GM19328 (cell line): ENCODE data around the gene BTBD1.

Experiments
- ATAC-seq: cut with Tn5 transposase; IDR thresholded peaks from one replicate; pipeline ENCODE4 v1.9.1; 2021; ENCODE audit warnings: mild to moderate bottlenecking, moderate library complexity; ENCODE audit not compliant: unreplicated experiment

The BTBD1 gene

GRCh38 chr15:83066734-83067637 lies at the start of gene BTBD1:
BTBD1 (minus strand) TSS chr15:83067252; CDS start chr15:83067151, 101 bp downstream.
- peak; percentile 80 for ATAC-seq

DNA sequence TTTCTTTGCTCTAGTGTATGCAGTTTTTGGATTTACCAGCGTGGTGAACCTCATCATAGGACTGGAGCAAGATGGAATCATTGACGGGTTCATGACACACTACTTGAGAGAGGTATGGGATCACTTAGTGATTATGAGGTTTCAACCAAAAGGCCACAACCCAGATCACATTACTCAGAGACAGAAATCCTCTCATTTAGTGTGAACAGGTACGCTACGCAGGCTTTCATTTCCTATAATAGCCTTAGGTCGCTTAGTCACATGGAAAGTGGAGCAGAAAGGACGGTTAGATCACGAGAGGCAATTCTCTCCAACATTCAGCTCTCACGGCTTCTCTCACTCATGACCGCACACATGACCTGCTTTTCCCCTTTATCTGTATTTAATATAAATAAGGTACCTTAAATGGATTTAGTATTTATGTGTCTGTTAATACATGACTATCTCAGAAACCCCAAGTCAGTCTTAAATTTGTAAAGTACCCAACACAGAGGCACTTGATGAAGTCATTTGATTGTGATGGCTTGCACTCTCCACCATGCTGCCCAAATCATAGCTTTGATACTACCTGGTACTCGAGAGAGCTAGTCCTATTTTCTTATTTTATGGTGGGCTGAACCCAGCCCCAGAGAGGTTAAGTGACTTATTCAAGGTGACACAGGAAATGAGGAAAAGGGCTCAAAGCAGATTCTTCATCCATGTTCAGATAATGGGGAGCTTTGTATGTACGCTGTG lies 48.9 kb upstream of the BTBD1 start:
- peak; percentile 53 for ATAC-seq

- ATAC-seq, result no peak
Measured at GRCh38 chr15:83115410-83115809, 48.4 kb upstream of the BTBD1 start.

DNA sequence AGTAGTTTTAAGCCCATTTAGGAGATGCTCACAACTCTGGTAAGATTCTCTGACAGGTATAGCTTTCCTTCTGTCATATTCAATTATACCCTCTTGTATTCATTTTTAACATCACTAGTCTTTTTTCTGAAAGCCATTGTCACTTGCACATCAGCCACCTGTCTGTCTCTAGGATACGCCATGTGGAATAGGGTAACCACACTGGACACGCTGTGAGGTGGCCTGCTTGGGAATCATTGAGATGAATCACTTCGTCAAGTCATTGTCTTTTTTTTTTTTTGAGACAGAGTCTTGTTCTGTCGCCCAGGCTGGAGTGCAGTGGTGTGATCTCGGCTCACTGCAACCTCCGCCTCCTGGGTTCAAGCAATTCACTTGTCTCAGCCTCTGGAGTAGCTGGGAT lies 47.8 kb upstream of the BTBD1 start:
- no peak for ATAC-seq

GRCh38 chr15:83113881-83114674 lies 47.0 kb upstream of the BTBD1 start:
- ATAC-seq, result no peak

DNA sequence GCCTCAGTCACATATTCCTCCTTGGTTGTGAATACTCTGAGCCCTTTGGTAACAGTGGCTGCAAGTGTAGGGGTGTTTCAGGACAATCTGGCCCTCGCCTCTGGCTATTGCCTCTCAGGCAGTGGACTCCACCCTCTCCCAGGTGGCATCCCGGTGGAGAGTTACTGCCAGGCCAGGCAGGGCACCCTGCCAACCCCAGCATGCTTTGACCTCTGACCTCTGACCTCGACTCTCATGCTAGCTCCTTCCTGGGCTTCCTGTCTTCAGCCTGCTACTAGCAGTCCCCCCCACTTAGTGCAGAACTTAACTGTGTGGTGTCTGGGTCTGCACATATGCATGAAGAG lies 45.9 kb upstream of the BTBD1 start:
- no peak for ATAC-seq

GRCh38 chr15:83112233-83112955 lies 45.3 kb upstream of the BTBD1 start:
- no peak for ATAC-seq

DNA sequence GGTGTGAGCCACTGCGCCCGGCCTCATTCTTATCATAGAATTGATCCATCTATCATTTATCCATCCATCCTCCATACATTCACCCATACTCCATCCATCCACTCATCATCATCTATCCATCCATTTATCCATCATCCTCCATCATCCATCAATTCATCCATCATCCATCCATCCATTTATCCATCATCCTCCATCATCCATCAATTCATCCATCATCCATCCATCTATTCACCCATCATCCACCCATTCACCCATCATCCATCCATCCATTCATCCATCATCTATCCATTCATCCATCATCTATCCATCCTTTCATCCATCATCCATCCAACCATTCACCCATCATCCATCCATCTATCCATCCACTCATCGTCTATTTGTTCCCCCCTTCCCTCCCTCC lies 44.1 kb upstream of the BTBD1 start:
- ATAC-seq, result no peak

- no peak for ATAC-seq
Measured at GRCh38 chr15:83110381-83110780, 43.3 kb upstream of the BTBD1 start.

DNA sequence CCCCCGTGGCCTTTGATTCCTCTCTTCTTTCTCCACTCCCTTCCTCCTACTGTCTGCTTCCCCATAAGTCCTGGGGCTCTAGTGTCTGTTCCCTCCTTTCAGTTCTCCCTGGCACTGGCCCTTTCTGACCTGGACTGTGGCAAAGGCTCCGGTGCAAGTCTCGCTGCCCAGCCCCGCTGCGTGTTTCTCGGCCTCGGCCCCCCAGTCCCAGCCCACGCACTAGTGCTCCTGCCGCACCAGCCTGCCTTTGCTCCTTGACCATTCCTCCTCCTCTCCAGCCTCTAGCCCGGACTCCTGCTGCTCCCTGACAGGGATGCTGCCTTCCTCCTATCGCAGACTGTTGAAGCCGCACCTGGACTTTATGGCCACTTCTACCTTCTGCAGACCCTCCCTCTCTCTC lies 42.5 kb upstream of the BTBD1 start:
- ATAC-seq, result no peak

DNA sequence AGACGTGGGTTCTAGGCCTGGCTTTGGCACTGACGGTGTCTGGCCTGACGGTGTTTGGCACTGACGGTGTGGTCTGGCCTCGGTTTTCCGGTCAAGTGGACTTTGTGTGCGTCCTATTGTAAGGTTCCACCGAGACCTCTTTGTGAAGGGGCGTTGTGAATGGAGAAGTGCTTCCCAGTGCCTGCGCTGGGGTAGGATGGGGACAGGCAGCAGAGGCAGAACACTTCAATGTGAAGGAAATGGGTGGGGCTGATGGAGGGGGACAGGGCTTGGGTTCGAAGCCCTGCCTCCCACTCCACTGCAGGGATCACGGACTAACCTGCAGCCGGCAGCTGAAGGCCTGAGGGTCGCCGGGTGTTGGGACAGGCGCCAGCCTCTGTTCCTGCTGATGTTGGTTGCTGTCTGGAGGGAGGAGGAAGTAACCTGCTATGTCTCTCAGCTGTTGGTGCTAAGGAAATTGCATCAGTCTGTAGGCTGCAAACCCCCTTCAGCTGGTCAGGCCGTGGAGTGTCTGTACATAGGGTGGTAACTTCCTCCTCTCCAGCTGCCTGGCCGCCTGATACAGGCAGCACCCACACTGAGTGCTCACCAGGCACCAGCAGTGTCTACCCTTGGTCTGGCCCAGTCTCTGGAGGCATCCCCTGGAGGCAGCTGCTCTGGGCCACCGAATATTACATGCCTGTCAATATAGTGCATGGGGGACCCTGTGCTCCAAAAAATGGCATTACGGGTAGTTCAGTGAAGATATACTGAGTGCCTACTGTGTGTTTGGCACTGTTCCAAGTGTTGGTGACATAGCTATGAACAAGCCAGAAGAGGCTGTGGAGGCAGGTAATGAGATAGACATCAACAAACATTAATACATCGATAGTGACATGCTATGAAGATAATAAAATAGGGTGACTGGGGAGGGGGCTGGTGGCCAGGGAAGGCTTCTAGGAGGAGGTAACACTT lies 41.5 kb upstream of the BTBD1 start:
- peak; percentile 47 for ATAC-seq

DNA sequence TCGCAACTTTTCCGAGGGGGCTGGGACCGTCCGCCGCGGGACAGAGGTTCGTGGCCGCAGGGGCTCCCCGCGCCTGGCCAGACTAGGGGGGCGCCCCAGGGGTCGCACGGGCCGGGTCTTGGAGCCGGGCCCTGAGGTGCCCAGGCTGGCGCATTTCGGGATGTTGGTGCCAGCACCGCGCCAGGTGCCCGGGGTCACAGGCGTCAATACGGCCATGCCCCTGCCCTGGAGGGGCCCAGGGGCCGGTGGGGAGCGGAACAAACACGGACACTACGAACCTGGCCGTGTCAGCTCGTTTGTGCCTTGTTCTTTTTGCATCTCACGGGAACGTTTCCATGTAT lies 40.8 kb upstream of the BTBD1 start:
- no peak for ATAC-seq

- no peak for ATAC-seq
Measured at GRCh38 chr15:83106994-83107840, 40.2 kb upstream of the BTBD1 start, which contains the start of gene TM6SF1. TM6SF1 (plus strand) TSS chr15:83107645; CDS start chr15:83107681, 36 bp downstream.

DNA sequence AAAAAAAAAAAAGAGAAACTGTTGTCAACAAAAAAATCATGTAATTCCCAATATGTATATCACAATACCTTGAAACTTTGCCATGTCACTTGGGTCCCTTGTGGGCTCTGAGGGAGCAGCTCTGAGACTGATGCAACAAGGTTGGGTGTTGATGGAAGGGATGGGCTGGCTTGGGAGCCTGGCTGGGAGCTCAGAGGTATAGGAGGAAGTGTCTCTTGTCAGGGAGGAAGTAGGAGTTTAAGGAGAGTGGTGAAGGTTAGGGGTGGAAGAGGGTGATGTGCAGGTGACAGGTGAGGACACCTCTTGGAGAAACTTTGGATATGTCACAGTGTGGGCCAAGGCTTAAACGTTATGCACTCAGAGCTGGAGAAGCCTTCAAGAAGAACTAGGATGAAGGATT lies 38.4 kb upstream of the BTBD1 start:
- no peak for ATAC-seq

DNA sequence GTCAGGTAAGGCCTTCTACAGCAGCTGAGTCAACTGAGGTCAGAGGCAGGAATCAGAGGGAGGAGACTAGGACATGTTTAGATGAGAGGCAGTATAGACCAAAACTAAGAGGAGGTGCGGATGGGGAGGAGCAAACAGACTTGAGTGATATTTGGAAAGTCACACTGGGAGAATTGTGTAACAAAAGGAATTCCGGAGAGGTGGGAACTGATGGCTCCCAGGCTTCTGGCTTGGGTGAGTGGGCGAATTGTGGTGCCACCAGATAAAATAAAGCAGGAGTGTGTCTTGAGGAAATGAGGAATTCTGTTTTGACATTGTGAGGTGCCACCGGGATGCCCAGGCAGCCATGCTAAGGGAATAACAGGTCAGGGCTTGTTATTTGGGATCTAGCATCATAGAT lies 37.1 kb upstream of the BTBD1 start:
- ATAC-seq, result no peak

GRCh38 chr15:83102346-83102745 lies 35.3 kb upstream of the BTBD1 start:
- ATAC-seq, result no peak

DNA sequence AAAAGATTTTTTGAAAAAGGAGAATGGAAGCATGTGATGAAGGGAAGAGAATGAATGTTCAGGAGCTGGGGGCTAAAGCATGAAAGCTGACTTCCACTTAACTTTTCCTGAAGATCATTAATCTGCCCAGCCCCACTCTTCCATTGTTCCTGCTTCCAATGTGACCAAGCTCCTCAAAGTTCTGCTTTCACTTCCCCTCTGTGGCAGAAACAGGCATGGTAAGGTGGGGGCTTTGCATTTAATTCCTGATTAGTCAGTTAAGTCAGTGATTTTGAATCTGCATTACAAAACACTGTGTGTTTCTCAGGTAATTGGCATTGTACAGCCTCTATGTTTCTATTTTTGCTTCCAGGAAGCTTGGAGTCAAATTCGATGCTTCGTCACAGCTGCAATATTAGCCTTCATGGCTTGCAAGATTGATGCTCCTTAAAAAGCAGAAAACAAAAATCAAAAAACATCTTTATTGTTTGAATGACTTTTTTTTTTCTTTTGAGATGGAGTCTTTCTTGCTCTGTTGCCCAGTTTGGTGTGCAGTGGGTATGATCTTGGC lies 33.1 kb upstream of the BTBD1 start:
- no peak for ATAC-seq

DNA sequence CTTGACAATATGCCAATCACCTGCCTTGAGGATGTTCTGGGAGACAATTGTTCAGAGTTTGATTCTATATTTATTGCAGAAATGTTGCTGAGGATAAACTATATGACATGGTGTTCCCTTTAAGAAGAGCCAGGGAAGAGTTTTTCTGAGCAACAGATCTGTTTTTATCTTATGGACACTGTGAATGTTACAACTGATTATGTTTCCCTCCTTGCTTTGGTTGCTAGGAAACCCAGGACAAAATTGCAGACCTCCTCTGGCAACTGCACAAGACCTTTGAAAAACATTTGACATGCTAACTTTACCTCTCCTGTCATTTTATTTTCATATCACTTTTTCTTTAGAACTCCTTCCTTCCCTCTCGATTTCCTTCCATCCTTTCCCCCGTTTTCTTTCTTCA lies 32.2 kb upstream of the BTBD1 start:
- ATAC-seq, result no peak
